ENCODE measurements around the gene CD226. TPM values are rescaled to one million over a fixed set of nuclear protein-coding genes. Genes with fewer than 3 reads are reported as not detected.
"Not testable (repeated sequence)": the region's sequence is repeated elsewhere in the genome, so short reads cannot be mapped to it uniquely, and the experiment has no call there.

Gene CD226
- total RNA-seq, 1 donor from 2014 or later: 1.4 TPM

- no peak for DNase-seq
Measured at GRCh38 chr18:69956665-69957620, 9.3 kb upstream of the CD226 start.

DNA sequence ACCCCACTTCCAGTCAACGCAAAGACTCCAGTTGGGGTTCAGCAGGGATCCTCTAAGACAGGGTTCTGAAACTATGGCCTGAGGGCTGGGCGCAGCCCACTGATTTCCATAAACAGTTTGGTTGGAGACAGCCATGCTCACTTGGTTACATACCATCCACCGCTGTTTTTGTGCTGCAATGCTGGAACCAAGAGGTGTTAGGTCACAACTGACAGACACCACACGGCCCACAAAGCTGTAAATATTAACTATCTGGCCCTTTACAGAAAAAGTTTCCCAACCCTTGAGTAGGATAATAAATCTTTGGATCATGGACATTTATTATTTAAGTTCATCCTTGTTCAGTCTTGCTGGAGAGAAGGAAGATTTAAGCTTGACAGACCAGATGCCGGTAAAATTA, 8.4 kb upstream of the CD226 start:
- DNase-seq: no peak

DNA sequence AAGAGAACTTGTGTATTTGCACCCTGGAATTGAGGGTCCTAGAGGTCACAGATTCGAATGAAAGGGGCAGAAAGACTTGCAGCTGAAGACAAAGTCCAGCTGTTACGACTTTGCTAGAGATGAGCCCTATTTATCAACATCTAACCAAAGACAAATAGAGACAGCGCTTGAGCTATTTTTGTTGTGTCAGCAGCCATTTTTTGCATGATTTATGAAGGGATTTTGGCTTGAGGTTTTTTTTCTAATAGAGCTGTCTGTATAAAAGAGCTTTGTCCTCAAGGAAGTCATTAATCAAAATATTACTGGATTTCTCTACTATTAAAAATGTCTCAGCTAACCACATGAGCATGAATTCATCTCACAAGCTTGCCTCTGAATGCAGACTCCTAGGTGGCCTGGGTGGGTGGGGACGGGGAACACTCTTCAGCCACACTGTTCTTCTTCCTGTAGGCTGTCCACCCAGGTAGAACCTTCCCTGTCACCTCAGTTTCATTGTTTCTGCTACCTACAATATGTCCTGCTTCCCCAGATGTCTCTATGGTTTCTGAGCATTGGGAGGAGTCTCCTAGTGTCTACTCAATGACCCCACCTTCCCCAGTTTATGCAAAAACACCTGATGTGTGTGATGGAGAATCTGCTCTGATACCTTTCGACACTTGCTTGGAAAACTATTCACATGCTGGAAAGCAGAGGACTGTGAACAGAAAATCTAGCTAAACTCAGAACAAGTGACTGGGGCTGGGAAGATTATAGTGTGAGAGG, 7.2 kb upstream of the CD226 start:
- DNase-seq: no peak

DNA sequence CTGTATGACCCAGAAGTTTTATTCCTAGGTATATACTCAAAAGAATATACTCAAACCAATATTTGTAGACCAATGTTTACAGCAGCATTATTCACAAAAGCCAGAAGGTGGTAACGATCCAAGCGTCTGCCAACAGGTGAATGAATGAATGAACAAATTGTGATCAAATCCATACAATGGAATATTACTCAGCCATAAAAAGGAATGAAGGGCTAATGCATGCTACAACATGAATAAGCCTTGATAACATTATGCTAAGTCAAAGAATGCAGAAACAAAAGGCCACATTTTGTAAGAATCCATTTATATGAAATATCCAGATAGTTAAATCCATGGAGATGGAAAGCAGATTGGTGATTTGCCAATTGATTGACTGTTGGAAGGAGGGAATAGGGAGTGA, 5.5 kb upstream of the CD226 start:
- DNase-seq: no peak

DNA sequence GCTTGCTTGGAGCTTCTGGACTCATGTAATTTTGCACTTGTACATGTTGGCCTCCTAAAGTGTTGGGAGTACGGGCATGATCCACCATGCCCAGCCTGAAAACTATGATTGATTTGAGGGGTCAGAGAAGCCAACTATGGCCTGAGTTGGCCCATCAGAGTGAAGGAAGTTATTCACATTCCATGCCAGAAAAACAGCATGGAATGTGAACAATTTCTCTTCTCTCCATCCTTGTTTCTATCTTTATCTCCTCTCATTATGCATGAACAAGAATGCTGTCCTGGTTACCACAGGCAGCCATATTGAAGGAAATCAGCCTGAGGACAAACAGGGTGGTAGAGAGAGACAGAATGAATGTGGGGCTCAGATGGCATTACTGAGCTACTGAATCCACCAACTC, 3.5 kb upstream of the CD226 start:
- DNase-seq: no peak

DNA sequence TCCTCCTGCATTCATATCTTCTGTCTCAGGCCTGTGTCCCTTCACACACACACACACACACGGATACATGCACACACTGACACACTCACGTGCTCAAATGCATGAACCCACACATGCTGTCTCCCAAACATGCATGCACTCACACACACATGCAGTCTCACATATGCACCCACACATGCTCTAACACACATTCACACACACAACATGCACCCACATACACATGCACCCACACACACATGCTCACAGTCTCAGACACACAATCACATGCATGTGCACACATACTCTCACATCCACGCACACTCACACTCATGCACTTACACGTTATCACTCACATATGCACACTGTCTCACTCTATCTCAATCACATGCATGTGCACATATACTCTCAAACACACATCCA, 1.9 kb upstream of the CD226 start:
- no peak for DNase-seq

DNA sequence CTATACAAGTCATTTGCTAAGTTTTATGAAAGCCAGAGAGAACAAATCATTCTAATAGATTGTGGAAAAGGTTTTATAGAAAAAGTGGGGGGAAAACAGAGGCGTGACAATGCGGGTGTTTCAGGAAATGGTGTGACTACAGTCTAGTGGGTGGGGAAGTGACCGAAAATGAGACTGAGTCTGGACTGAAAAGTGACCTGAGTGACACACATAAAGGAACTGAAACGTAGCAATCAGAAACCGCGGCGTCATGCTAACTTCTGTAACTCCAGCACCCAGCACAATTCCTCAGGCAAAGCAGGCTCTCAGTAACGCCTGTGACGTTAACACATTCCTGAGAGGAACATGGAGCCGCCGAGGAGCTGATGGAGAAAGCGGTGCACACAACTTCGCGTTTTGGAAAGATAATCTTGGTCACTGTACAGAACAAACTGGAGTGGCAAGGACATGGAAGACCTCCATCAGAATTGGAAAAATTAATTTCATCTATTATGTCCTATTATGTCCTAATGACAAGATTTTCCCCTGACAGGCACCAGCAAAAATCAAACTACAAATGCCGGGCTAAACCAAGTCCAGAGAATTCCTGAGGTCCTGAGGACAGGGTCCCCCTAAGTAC, 1.4 kb upstream of the CD226 start:
- DNase-seq: no peak

DNA sequence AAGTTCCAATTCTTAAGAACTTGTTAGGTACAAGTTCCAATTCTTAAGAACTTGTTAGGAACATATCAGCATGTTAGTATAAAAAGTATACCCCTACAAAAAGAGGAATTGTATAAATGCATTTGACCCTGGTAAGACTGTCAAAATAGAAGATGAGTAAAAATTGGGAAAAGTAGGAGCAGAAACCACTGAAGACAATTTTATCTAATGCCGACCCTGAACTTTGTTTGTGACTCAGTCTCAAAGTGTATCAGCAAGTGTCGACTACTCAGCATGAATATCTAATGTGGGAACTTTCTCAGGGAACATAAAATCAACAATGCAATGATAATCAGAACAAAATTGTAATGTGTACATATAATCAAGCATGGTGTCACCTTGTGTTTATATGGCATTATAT, 583 bp upstream of the CD226 start:
- no peak for DNase-seq

GRCh38 chr18:69946608-69947155, 991 bp downstream of the CD226 start:
- DNase-seq: no peak

DNA sequence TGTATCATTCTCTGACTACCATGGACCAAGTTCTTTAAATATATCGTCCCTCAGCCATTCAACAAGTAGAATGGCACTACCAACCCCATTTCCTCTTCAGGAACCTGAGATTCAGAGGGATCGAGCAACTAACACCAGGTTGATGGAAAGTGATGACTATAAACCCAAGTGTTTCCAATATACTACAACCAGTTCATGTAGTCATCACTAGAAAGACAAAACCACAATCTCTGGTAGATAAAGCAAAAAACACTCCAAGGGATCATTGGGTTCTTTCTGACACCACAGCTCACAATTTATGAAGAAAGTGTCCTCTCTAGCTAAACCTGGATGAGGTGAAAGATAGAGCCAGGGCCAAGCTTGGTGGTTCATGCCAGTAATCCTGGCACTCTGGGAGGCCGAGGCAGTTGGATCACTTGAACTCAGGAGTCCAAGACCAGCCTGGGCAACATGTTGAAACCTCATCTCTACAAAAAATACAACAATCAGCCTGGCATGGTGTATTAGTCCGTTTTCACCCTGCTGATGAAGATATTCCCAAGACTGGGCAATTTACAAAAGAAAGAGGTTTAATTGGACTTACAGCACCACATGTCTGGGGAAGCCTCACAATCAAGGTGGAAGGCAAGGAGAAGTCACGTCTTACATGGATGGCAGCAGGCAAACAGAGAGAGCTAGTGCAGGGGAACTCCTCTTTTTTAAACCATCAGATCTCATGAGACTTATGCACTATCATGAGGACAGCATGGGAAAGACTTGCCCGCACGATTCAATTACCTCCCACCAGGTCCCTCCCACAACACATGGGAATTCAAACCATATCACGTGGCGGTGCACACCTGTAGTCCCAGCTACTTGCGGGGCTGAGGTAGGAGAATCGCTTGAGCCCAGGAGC, 2.2 kb downstream of the CD226 start:
- DNase-seq: no peak

DNA sequence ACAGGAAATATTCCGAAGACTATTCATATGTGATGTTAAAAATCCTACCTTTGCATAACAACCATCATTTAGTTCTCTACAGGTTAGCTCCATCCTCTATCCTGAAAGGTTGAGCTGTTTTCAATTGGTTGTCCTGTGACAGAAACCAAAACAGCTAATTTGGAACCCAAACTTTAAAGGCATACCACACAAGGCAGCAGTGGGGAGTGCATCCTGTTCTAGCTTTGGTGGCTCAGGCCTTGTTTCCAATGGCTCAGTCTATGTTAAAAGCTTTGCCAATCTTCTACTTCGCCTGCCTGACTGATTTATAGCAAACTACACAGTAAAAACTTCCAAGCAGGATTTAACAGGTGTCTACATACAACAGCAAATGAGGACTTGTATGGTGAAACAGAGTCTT, 3.2 kb downstream of the CD226 start:
- no peak for DNase-seq

- DNase-seq: no peak
Measured at GRCh38 chr18:69943021-69943420, 4.7 kb downstream of the CD226 start.

GRCh38 chr18:69941183-69941582, 6.5 kb downstream of the CD226 start:
- DNase-seq: no peak

DNA sequence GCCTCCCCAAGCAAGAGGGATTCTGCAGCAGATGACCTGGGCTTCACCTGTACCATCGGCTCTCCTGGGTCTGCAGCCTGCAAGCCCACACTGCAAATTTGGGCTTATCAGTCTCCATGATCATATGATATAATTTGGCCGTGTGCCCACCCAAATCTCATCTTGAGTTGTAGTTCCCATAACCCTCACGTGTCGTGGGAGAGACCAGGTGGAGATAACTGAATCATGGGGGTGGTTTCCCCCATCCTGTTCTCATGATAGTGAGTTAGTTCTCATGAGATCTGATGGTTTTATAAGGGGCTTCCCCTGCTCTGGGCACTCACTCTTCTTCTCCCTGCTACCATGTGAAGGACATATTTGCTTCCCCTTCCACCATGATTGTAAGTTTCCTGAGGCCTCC, 7.9 kb downstream of the CD226 start:
- not testable (repeated sequence) for DNase-seq

GRCh38 chr18:69936191-69936558, 11.5 kb downstream of the CD226 start:
- no peak for DNase-seq

- no peak for DNase-seq
Measured at GRCh38 chr18:69935319-69936190, 12.1 kb downstream of the CD226 start.

GRCh38 chr18:69934601-69935265, 12.9 kb downstream of the CD226 start:
- DNase-seq: no peak

GRCh38 chr18:69929041-69929774, 18.5 kb downstream of the CD226 start:
- no peak for DNase-seq

DNA sequence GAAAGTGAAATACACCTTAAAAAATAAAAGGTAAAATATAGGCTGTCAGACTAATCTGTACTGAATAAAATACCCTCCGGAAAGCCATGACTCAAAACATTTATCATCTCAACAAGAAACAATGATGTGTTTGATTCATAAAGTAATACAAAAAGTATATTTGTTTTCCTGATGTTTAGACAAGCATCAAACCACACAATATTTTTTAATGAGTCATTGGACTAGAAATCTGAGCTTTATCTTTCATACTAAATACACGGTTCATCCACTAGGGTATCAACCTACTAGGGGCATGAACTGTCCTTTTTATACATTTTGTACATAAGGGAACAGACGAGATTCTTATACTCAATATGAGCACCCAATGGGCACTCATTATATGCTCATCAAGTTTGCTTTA, 31.3 kb downstream of the CD226 start:
- no peak for DNase-seq
